GM12874 (cell line): Measurements from ENCODE around the gene MED16.

Experiments
- CTCF ChIP-seq: IDR thresholded peaks from 2 replicates; pipeline ENCODE4 v1.5.1; 2011; ENCODE audit warnings: low read depth, mild to moderate bottlenecking, control low read depth, low read length, moderate library complexity; ENCODE audit not compliant: insufficient read depth

MED16 gene

GRCh38 chr19:840519-841206 is 52.3 kb downstream of the MED16 start, which contains the start of gene PRTN3:
PRTN3 (plus strand) TSS chr19:840999; CDS start chr19:841009, 10 bp downstream.
- TF ChIP-seq CTCF = no peak

GRCh38 chr19:835210-835810 is 57.7 kb downstream of the MED16 start:
- TF ChIP-seq CTCF = no peak

GRCh38 chr19:834216-834615 is 58.8 kb downstream of the MED16 start:
- no peak for TF ChIP-seq CTCF

DNA sequence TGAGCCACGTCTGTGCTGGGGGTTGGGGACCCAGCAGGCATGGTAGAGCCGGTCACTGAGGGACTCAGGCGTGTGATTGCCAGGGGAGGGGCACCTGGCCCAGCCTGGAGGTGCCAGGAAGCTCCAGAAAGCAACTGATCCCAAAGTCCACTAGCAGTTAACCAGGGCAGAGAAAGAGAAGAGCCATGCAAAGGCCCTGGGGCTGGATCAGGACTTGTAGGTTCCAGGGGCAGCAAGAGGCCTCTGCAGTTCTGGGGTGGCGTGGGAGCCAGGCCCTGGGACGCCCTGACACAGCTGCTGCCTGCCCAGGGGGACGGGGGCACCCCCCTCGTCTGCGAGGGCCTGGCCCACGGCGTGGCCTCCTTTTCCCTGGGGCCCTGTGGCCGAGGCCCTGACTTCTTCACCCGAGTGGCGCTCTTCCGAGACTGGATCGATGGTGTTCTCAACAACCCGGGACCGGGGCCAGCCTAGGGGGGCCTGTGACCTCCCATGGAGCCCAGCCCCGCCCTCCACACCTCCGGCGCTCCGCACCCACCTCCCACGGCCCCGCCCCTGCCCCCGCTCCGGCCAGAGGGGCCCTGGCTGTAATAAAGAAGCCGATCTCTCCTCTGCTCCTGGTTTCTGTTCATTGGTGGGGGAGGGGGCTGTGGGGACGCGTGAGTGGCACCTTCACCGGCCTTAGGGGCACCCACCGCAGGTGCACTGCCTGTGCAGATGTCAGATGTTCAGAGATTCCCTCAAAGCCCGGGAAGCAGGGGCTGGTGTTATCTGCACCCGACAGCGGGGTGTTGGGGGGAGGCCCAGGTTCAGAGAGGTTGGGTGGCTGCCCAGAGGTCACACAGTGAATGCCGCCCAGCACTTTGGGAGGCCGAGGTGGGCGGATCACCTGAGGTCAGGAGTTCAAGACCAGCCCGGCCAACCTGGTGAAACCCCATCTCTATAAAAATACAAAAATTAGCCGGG is 61.3 kb downstream of the MED16 start:
- TF ChIP-seq CTCF = no peak

DNA sequence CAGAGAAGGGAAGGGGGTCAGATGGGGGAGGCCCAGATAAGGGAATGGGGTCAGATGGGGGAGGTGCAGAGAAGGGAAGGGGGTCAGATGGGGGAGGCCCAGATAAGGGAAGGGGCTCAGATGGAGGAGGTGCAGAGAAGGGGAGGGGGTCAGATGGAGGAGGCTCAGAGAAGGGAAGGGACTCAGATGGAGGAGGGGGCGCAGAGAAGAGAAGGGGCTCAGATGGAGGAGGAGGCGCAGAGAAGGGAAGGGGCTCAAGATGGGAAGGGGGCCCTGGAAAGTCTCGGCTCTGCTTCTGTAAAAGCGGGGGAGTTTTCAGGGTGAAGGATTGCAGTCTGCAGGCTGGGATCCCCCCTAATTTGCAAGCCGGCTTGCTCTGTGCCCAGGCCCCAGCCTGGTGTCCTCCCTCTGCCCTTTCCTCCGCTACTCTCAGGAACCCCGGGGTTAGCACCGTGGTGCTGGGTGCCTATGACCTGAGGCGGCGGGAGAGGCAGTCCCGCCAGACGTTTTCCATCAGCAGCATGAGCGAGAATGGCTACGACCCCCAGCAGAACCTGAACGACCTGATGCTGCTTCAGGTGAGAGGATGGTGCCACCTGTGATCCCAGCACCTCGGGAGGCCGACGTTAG is 63.7 kb downstream of the MED16 start:
- no peak for TF ChIP-seq CTCF

GRCh38 chr19:827710-828321 is 65.2 kb downstream of the MED16 start, which contains the start of gene AZU1:
AZU1 (plus strand) TSS chr19:827837; CDS start chr19:827847, 10 bp downstream.
- TF ChIP-seq CTCF = no peak
